ENCODE measurements around the gene UBIAD1.

GRCh38 chr1:11283151-11283550, 10.2 kb downstream of the UBIAD1 start:
- TF ChIP-seq, protein P1, sequence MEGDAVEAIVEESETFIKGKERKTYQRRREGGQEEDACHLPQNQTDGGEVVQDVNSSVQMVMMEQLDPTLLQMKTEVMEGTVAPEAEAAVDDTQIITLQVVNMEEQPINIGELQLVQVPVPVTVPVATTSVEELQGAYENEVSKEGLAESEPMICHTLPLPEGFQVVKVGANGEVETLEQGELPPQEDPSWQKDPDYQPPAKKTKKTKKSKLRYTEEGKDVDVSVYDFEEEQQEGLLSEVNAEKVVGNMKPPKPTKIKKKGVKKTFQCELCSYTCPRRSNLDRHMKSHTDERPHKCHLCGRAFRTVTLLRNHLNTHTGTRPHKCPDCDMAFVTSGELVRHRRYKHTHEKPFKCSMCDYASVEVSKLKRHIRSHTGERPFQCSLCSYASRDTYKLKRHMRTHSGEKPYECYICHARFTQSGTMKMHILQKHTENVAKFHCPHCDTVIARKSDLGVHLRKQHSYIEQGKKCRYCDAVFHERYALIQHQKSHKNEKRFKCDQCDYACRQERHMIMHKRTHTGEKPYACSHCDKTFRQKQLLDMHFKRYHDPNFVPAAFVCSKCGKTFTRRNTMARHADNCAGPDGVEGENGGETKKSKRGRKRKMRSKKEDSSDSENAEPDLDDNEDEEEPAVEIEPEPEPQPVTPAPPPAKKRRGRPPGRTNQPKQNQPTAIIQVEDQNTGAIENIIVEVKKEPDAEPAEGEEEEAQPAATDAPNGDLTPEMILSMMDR (IDR thresholded peaks at IDR 0.05): no peak
- no peak for TF ChIP-seq POLR2A (IDR thresholded peaks at IDR 0.05)
- no peak for TF ChIP-seq POLR2AphosphoS5 (IDR thresholded peaks at IDR 0.05)
- no peak for TF ChIP-seq EP300 (IDR thresholded peaks at IDR 0.05)
